HG02943 (cell line): ENCODE results near the gene SMARCB1.

Source experiments
- ATAC-seq: cut with Tn5 transposase; IDR thresholded peaks from one replicate; pipeline ENCODE4 v1.9.1; 2021; ENCODE audit warnings: mild to moderate bottlenecking, low read depth, moderate library complexity; ENCODE audit not compliant: unreplicated experiment

SMARCB1 gene

GRCh38 chr22:23828800-23829680 is 42.3 kb downstream of the SMARCB1 start:
- ATAC-seq: no peak

- ATAC-seq: no peak
Measured at GRCh38 chr22:23829845-23830372, 43.1 kb downstream of the SMARCB1 start.

- no peak for ATAC-seq
Measured at GRCh38 chr22:23831261-23831660, 44.5 kb downstream of the SMARCB1 start.

- no peak for ATAC-seq
Measured at GRCh38 chr22:23831781-23832180, 45.0 kb downstream of the SMARCB1 start.

GRCh38 chr22:23832226-23833016 is 45.7 kb downstream of the SMARCB1 start:
- no peak for ATAC-seq

- ATAC-seq: no peak
Measured at GRCh38 chr22:23833017-23833751, 46.4 kb downstream of the SMARCB1 start.

GRCh38 chr22:23833911-23834317 is 47.1 kb downstream of the SMARCB1 start:
- no peak for ATAC-seq

GRCh38 chr22:23834406-23834792 is 47.6 kb downstream of the SMARCB1 start:
- ATAC-seq: no peak

GRCh38 chr22:23834793-23835483 is 48.2 kb downstream of the SMARCB1 start:
- ATAC-seq: no peak

GRCh38 chr22:23835484-23836144 is 48.8 kb downstream of the SMARCB1 start:
- no peak for ATAC-seq

GRCh38 chr22:23836281-23836680 is 49.5 kb downstream of the SMARCB1 start:
- no peak for ATAC-seq

GRCh38 chr22:23836692-23837495 is 50.1 kb downstream of the SMARCB1 start:
- ATAC-seq: no peak

- ATAC-seq: no peak
Measured at GRCh38 chr22:23837496-23837859, 50.7 kb downstream of the SMARCB1 start.

GRCh38 chr22:23837911-23838680 is 51.3 kb downstream of the SMARCB1 start:
- ATAC-seq: peak; percentile 9

- ATAC-seq: peak; percentile 76
Measured at GRCh38 chr22:23838681-23839468, 52.1 kb downstream of the SMARCB1 start, which contains the start of gene DERL3. TSS of gene DERL3 (minus strand) at chr22:23839006. CDS start at chr22:23838987, 19 bp downstream.

GRCh38 chr22:23840026-23840425 is 53.3 kb downstream of the SMARCB1 start:
- ATAC-seq: no peak

- no peak for ATAC-seq
Measured at GRCh38 chr22:23841292-23841691, 54.5 kb downstream of the SMARCB1 start.
